IPS-NIHi7 (cell line): ENCODE measurements around the gene SLFN12L.
"Not testable (repeated sequence)": the region's sequence is repeated elsewhere in the genome, so short reads cannot be mapped to it uniquely, and the experiment has no call there.

ENCODE experiments used
- DNase-seq: peaks from one replicate; pipeline ENCODE4 v3.0.0; 2012; ENCODE audit warnings: mixed read lengths; ENCODE audit errors: extremely low spot score

SLFN12L gene

DNA sequence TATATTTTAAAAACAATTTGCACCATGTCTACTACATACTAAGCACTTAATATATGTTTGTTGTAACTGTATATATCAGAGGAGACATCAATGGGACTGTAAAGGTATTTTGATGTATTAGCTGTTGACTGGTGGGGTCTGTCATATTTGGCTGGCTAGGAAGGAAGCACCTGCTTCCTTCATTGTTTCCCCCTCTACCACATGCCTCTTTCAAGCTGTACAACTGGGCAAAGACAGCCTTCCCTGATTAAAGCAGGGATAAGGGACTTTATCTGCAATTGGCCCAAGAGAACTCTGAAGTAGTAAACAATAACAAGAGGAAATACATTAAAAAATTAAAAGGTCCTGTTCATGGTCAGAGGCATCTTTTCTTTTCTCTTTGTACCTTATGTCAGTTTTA, 5.5 kb upstream of the SLFN12L start:
- DNase-seq, result no peak

DNA sequence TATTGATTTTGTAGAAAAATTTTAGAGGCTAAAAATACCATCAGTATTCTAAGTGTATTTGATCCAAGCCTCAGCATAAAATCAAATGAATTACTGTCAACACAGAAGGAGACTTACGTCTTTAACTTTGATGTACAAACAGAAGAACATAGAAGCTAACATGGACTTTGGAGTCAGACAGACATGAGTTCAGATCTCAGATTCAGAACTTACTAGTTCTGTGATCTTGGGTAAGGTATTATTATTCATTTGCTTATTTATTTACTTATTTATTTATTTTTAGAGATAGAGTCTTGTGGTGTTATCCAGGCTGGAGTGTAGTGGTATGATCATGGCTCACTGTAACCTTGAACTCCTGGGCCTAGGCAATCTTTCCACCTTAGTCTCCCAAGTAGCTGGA, 4.0 kb upstream of the SLFN12L start:
- no peak for DNase-seq

DNA sequence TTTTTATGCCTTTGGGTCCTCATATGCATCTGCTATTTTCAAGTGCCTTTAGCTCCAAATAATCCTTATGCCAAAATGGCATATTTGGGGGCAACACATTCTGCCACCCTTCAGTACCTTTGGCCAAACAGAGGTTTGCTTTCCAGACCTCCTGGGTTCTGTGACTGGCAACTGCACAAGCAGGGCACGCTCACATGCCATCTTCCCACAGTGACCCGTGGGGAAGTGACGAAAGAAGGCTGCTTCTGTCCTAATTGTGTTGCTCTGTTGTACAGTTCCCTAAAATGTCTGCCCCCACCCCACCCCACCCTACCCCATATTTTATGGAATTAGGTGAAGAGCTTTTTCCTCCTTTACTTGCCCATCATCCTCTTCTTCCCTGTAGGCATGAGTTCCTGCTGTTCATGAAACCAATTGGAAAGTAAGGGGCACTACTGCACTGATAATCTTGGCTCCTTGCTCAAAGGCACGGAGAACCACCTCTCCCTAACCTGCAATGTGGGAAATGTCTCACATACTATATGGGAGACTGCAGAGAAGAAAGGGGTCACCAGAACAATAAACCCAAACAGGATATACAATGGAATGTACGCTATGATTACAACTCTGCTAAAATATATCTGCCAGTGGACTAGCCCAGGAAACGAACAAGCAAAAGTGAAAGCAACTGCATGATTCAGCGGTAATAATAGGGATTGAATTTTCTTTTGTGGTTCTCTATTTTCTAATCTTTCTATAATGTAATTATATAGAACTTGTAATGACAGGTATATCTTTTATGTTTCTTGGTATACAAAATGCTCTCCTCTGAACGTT, 3.3 kb upstream of the SLFN12L start:
- DNase-seq, result no peak

DNA sequence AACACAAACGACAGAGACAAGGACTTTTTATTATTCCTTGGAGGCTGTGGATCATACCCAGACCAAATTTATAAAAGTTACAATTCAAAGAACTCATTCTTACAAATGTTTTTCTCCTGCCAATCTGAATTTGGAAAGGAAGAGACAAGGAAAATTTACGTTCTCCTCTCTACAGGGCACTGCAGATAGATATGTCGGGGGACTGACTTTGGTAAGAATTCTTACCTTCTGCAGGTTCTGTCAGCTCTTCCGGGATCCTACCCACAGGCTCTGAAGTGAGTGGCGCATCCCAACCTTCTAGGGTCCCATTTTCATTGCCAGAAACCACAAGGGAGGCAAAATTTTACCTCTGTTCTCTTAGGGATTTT, 2.2 kb upstream of the SLFN12L start:
- DNase-seq, result no peak

DNA sequence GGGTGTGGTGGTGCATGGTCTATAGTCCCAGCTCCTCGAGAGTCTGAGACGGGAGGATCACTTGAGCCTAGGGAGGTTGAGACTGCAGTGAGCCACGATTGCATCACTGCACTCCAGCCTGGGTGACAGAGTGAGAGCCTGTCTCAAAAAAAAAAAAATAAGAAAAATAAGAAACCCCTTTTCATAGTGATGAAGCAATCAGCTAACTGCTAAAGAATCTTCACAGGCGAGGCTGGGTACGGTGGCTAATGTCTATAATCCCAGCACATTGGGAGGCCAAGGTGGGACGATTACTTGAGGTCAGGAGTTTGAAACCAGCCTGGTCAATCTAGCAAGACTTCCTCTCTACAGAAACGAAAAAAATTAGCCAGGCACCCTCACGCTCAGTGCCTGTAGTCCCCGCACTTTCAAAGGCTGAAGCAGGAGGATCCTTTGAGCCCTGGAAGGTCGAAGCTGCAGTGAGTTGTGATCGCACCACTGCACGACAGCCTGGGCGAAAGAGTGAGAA, 760 bp downstream of the SLFN12L start:
- DNase-seq, result no peak

DNA sequence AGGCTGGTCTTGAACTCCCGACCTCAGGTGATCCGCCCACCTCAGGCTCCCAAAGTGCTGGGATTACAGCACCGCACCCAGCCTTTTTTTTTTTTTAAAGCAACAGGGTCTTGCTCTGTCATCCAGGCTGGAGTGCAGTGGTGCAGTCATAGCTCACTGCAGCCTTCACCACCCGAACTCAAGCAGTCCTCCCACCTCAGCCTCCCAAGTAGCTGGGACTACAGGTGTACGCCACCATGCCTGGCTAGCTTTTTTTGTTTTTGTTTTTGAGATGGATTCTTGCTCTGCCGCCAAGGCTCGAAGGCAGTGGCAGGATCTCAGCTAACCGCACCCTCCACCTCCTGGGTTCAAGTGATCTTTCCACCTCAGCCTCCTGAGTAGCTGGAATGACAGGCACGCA, 2.1 kb downstream of the SLFN12L start:
- not testable (repeated sequence) for DNase-seq

DNA sequence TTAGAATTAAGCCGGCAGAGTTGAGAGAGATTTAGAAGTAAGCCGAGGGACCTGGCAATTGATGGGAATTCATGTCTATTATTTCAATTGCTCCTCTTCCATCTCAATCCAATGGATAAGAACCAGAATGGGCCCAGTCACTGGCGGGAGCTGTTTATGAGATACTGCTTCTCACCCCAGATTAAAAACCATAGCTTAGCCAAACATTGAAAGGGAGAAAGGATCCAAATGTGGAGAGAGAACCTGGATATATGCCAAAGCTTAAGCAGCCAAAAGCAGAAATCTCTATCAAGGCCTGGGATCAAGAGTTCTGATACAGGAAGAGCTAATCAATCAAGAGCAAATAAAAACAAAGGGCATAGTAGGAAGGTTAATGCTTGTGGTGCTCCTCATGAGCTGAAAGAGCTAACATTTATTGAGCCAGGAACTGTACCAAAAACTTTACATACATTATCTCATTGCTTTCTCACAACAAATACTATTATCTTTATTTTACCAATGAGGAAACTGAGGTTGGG, 2.8 kb downstream of the SLFN12L start:
- DNase-seq, result no peak

DNA sequence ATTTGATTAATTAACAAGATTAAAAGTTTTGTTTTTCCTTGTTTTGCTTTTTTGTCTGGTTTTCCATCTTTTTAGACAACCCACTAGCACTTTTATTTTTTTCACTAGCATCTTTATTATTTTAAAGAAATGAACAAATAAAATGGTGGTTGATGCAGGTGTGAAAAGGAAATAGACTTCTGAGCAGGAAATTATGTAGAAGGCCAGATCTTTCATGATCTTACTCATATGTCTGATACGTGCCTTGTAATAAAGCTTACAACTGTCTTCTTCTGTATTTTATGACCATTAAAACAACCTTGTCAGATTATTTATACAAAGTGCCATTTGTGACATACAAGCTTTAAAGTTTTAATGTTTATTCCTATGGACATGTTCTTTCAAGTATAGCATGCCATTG, 6.3 kb downstream of the SLFN12L start:
- no peak for DNase-seq

DNA sequence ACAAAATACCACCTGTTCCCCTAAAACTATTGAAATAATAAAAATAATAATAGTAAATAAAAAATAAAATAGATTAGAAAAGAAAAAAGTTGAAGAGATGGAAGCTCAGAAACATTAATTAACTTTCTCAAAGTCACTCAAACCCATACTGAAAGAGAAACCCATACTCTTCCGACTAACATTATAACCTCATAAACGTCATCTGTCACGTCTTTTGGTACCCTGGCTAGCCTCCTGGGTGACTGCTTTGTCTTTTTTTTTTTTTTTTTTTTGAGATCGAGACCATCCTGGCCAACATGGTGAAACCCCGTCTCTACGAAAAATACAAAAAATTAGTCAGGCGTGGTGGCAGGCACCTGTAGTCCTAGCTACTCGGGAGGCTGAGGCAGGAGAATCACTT, 7.6 kb downstream of the SLFN12L start:
- no peak for DNase-seq

DNA sequence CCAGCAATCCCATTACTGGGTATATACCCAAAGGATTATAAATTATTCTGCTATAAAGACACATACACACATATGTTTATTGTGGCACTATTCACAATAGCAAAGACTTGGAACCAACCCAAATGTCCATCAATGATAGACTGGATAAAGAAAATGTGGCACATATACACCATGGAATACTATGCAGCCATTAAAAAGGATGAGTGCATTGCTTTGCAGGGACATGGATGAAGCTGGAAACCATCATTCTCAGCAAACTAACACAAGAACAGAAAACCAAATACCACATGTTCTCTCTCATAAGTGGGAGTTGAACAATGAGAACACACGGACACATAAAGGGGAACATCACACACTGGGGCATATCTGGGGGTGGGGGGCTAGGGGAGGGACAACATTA, 8.2 kb downstream of the SLFN12L start:
- not testable (repeated sequence) for DNase-seq

DNA sequence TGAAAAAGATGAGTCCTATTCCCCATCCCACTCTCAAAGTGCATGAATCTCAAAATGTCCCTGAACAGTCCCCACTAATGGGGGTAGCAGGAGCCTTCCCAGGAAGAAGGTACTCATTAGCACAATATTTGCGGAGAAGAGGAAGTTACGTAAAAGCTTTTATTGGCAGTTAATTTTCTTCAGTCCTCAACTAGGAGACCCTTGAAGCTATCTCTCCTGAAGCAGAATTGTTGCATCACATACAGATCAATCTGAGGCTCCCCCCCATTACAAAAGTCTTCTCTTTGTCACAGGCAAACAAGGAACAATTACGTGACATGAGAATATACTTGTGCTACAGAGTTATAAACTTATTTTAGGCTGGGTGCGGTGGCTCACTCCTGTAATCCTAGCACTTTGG, 14.2 kb downstream of the SLFN12L start:
- no peak for DNase-seq

DNA sequence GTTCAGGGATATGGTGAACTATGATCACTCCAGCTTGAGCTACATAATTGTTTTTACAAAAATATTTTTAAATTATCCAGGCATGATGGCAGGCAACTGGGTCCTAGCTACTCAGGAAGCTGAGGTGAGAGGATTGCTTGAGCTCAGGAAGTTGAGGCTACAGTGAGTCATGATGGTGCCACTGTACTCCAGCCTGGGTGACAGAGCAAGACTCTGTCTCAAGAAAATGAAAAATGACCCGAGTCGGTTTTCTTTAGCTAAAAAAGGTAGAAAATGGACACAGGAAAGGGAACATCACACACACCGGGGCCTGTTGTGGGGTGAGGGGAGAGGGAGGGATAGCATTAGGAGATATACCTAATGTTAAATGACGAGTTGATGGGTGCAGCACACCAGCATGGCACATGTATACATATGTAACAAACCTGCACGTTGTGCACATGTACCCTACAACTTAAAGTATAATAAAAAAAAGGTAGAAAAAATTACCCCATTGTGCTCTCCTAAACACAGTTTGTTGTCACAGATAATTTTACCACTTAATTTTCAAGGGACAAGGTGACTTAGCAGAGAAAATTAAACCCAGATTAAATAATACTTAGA, 15.7 kb downstream of the SLFN12L start:
- not testable (repeated sequence) for DNase-seq

DNA sequence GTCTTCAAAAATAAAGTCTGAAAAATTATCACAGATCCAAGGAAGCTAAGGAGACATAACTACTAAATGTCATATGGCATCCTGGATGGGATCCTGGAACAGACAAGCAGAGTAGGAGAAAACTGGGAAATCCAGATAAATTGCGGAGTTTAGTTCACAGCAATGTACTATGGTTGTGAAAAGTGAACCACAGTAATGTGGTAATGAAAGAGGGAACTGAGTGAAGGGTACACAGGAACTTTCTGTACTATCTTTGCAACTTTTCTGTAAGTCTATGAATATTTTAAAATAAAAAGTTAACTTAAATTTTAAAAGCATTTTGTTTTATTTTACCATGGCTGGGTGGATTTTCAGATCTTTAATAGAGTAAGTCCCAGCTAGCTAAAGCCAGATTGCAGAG, 16.3 kb downstream of the SLFN12L start:
- no peak for DNase-seq

DNA sequence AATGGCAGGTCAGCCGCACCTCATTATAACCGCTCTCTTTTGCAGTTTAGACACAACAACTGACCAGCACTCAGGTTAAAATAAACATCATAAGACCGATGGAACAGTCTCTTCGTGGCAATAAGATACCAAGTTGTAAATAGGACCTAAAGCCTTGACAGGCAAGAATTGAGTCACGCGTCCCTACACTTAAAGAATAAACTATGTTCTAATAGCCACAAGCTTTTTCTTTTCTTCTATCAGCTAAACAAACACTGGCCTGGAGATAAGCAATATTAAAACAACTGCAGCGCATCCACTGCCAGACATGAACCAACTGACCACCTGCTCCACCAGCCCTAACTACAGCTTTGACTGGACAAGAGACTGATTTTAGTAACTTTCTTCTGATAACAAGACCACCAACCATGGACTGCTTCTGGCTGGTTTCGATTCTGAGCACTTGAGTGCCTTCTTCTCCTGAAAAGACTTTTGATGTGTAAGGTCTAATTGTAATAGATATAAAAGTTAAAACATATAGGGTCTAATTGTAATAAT, 17.5 kb downstream of the SLFN12L start:
- DNase-seq, result no peak

DNA sequence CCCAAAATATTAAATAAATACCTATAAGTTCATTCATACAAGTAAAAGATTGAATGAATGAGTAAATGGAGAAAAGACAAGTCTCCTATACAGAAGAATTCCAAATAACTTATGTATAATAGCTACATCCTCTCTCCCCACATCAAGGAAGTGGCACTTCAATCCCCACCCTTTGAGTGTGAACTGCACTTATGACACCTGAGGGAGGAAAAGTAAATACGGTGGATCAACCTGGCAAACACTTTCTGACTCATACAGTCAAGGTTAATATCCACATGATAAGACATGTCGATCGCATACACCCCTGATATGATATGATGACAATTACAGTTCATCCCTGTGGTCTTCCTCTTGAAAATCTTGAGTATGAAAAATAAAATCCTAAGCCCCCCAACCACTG, 18.0 kb downstream of the SLFN12L start:
- DNase-seq, result no peak

DNA sequence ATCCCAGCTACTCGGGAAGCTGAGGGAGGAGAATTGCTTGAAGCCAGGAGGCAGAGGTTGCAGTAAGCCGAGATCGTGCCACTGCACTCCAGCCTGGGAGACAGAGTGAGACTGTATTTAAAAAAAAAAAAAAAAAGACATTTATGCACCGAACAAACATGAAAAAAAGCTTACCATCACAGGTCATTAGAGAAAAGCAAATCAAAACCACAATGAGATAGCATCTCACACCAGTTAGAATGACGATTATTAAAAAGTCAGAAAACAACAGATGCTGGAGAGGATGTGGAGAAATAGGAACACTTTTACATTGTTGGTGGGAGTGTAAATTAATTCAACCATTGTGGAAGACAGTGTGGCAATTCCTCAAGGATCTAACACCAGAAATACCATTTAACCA, 19.0 kb downstream of the SLFN12L start:
- not testable (repeated sequence) for DNase-seq

DNA sequence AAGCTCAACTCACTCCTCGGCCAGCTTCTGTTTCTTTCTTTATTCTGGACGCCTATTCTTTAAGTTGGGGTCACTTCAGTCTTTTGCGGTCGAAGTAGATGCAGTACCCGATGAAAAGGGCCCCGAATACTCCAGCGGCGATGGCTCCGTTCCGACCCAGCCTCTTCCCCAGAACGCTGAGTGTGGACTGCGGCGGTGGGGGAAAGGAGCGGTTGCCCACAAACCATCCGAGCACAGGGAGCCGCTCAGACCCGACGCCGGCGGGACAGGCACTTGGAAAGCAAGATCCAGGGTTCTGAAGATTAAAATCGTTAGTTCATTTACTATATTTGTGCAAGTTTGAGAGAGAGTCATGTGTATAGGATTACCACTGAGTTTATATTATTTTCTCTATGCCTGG, 22.5 kb downstream of the SLFN12L start:
- no peak for DNase-seq

DNA sequence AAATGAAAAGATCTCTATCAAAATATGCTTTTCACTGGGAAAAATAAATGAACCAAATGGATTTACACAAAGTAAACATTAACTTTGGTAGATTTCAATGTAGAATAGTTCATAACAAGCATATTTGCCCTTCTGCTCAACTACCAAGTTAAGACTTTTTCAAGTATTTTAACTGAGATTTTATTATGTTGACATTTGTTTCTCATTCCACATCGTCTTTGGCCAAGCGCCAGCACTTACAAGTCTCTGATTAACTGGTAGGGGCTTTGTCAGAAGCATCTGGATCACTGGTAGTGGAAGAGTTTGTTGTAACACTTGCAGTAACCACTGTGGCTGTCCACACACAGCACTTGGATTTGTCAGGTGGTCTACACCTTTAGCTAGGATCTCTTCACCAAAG, 22.9 kb downstream of the SLFN12L start:
- DNase-seq, result no peak

DNA sequence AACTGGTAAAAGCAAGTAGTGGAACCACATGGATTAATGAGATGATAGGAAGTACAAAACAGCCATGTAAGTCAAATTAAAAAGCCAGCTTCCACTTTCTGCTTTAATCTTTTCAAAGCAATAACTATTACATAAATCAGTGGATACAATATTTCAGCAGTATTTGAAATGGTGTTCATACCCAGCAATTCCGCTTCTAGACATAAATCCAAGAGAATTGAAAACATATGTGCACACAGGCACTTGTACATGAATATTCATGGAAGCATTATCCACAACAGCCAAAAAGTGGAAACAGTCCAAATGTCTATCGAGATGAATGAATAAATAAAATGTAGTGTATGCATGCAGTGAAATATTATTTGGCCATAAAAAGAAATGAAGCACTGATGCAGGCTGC, 27.4 kb downstream of the SLFN12L start:
- no peak for DNase-seq

DNA sequence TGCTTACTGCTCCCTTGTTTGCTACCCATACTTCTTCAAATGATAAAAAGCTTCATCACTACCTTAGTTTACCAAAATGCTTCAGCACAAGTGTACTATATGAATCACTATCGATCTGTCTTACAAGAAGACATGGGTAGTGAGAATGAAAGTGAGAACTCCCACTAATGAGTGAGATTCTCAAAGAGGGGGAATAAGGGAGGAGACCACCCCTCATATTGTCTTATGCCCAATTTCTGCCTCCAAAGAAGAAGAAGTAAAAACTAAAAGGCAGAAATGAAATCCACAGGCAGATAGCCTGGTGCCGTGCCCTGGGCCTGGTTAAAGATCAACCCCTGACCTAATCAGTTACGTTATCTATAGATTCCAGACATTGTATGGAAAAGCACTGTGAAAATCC, 29.8 kb downstream of the SLFN12L start:
- DNase-seq, result not testable (repeated sequence)

DNA sequence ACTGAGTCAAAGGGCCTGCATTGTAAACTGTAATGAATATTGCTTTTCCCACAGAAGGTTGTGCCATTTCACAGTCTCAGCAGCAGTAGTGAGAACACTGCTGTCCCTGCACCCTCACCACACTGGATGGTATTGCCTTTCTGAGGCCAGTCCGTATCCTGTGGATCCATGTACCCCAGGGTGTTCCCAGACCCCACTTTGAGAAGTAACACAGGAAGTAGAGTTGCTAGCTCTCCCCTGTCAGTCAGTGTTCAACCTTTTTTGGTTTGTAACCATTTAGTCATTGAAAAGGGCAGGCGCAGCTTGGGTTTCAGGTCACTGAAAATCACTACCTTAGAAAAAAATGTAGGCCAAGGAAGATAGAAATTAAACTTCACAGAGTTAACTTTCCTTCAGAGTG, 37.9 kb downstream of the SLFN12L start:
- DNase-seq, result no peak

DNA sequence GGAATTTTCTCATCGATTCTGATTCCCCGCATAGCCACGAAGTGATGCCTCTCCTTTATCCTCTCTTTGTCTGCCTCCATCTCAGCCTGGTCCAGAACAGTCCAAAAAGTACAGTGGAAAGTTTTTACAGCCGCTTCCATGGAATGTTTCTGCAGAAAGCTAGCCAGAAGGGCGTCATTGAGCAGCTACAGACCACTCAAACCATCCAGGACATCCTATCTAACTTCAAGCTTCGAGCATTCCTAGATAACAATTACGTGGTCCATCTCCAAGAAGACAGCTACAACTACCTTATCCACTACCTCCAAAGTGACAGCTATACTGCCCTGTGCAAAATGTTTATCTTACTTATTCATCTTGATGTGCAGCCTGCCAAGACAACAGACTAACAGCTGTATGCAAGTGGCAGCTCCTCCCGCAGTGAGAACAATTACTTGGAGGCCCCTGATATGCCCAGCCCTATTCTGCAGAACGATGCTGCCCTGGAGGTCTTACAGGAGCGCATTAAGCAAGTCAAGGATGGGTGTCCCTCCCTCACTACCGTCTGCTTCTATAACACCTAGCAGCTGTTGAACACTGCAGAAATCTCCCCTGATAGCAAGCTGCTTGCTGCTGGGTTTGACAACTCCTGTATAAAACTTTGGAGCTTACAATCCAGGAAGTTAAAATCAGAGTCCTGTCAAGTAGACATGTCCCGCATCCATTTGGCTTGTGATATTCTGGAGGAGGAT, 38.9 kb downstream of the SLFN12L start:
- DNase-seq, result no peak
